ENCODE measurements around the gene OSBPL5. TPM values are rescaled to one million over a fixed set of nuclear protein-coding genes. Genes with fewer than 3 reads are reported as not detected.

OSBPL5 gene
- total RNA-seq, 1 donor, result 12.2 TPM

DNA sequence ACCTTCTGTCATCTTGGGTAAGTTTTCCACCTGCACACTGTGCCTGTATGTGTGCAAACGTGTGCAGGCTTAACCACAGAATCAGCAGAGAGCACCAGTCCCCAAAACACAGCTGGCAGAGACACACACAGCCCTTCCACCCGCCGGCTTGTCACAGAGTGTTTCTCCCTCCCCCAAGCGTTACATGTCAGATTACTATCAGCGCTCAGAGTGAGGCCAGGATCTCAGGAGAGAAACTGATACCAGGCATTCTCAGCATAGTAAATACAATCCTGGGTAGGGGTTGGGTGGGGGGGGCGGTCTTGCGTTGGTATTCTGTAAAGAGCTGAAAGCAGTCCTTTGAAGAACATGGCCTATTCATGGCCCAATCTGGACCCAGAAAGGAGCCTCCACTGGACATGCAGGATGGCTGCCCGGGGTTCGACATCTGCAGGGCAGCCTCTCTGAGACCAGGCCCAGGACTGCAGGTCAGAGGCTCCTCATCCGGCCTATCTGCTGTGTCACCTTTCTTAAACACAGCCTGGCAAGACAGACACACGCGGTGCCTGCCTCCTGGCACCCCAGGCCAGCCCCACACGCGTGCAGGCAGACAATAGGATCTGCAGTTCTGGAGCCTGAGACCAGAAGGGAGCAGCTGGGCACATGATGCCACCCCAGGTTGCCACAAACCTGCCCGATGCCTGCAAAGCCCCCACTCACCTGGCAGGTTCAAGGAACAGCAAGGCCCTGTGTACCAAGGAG is 1.7 kb downstream of the OSBPL5 start:
- Histone ChIP-seq H3K27me3 (ENCODE audit: insufficient read depth, low read length) (no peaks in the 10 kb centered on the region), H3K4me3 (ENCODE audit: low read length) (peak overlapping the region; percentile 55), H3K9me3 (ENCODE audit: low read depth, low read length) (no peaks in the 10 kb centered on the region), H3K4me1 (ENCODE audit: insufficient read depth, low read length) (peaks cover 60% of the 10 kb centered on the region)

DNA sequence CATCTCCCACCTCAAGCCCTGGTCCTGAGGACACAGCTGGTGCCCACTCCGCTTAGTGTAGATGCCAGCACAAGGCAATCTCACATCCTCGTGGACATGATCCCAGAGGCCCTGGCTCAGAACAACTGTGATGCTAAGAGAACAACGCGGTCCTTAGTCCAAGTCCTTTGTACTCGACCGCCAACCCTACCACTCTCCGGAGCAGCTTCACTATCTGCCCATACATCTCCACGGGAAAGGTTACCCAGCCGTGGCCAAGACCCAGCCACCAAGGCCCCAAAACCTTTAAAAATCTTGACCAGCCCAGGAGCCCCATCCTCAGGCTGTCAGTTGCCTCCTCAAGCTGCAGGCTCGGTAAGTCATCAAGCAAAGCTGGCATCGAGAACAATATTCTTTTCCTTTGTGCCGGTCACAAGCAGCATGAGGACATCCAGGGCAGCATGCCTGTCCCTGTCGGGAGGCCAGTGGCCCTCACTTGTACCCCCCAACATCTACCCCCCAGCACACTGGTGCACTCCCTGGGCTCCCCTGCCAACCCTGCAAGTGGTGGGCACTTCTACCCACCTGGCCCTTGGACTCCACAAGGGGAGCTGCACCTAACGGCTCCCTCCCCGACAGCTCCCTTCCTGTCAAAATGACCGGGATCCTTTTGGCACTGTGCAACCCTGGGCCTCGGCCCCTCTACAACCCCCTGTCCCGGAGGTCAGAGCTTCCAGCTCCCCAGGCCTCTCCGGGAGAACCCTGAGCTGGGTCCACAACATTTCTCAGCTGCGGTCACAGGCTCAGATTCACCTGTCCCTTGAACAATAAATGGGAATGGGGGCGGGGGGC is 2.5 kb downstream of the OSBPL5 start:
- Histone ChIP-seq H3K27me3 (ENCODE audit: insufficient read depth, low read length) (no peaks in the 10 kb centered on the region), H3K4me3 (ENCODE audit: low read length) (no peak overlapping the region), H3K4me1 (ENCODE audit: insufficient read depth, low read length) (peaks cover 68% of the 10 kb centered on the region), H3K9me3 (ENCODE audit: low read depth, low read length) (no peaks in the 10 kb centered on the region)

DNA sequence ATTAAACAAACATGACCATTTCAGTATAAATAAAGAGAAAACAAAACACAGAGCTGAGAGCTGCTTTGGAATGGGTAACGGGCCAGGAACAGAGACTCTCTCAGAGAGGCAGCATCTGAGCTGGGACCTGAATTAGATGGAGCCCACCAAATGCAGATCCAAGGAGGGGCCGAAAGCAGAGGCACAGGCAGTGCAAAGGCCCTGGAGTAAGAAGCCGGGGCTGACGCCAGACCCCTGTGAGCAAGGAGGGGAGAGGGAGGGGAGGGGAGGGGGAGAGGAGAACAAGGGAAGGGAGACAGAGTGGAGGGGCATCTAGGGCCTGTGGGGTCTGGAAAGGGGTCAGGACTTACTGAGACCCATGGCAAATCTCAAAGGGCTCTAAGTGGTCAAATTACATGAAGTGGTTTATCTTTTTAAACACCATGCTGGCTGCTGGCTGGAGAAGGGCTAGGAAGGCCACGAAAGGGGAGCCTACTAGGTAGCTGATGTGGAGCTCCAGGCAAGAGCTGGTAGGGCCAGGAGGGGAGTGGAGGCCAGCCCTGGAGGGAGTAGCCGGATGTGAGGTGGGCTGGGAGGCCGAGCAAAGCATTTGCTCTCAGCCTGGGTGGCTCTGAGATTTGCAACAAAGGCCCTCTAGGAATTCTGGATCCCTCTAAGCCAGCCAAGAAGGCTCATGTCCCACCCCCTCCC is 3.2 kb downstream of the OSBPL5 start:
- Histone ChIP-seq H3K4me3 (ENCODE audit: low read length) (no peak overlapping the region), H3K4me1 (ENCODE audit: insufficient read depth, low read length) (peaks cover 76% of the 10 kb centered on the region), H3K9me3 (ENCODE audit: low read depth, low read length) (no peaks in the 10 kb centered on the region), H3K27me3 (ENCODE audit: insufficient read depth, low read length) (no peaks in the 10 kb centered on the region)

DNA sequence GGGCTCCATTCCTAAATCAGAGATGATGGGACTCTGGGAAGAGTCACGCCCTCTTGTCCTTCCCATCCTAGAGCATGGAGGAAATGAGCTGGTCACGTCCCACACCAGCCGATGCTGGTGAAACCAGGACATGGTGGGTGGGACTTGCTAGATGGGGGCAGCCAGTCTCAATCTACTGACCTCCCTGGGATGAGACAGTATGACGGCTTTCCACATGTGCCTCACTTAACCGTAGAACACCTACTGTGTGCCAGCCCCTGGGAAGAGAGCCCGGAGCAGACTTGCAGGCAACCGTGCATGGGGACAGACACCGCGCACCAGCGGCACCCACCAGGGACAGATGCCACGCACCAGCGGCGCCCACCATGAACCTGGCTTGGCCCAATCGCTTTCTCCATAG is 3.8 kb downstream of the OSBPL5 start:
- H3K27me3 ChIP-seq (ENCODE audit: insufficient read depth, low read length), result no peaks in the 10 kb centered on the region
- H3K9me3 ChIP-seq (ENCODE audit: low read depth, low read length), result no peaks in the 10 kb centered on the region
- peaks cover 81% of the 10 kb centered on the region for H3K4me1 ChIP-seq (ENCODE audit: insufficient read depth, low read length)
- H3K4me3 ChIP-seq (ENCODE audit: low read length), result no peak overlapping the region

DNA sequence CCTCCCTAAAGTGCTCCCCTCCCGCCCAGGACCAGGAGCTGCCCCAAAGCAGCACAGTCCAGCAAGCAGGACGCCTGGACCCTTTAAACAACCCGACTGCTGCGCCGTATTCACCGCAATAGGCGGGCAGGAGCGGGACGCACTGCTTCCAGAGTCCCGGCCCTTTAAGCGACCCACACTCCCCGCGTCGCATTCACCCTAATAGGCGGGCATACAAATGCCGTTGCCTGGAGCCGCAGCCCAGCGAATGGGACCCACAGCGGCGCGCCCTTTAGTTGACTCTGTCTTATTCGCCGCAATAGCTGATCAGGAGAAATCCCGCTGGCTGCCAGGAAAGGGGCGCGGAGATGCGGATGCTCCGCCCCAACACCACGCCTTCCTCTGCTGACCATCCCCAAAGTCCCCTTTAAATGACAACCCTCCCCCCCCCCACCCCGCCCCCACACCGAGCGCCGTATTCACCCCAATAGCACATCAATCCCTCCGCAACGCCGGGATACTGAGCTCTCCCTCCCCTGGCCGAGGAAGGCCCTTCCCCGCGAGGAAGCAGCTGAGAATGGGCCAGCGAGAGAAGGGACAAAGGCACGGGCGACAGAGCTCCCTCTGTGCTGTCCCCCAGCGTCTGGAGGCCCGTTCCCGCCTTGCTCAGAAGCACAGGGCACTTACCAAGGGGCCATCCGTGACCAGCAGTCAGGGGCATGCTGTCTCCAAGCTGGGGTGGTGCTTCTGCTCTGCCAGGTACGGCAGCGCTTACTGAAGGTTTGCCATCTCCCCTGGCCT is 4.7 kb downstream of the OSBPL5 start:
- Histone ChIP-seq H3K9me3 (ENCODE audit: low read depth, low read length) (no peaks in the 10 kb centered on the region), H3K4me3 (ENCODE audit: low read length) (no peak overlapping the region), H3K27me3 (ENCODE audit: insufficient read depth, low read length) (no peaks in the 10 kb centered on the region), H3K4me1 (ENCODE audit: insufficient read depth, low read length) (peaks cover 85% of the 10 kb centered on the region)

DNA sequence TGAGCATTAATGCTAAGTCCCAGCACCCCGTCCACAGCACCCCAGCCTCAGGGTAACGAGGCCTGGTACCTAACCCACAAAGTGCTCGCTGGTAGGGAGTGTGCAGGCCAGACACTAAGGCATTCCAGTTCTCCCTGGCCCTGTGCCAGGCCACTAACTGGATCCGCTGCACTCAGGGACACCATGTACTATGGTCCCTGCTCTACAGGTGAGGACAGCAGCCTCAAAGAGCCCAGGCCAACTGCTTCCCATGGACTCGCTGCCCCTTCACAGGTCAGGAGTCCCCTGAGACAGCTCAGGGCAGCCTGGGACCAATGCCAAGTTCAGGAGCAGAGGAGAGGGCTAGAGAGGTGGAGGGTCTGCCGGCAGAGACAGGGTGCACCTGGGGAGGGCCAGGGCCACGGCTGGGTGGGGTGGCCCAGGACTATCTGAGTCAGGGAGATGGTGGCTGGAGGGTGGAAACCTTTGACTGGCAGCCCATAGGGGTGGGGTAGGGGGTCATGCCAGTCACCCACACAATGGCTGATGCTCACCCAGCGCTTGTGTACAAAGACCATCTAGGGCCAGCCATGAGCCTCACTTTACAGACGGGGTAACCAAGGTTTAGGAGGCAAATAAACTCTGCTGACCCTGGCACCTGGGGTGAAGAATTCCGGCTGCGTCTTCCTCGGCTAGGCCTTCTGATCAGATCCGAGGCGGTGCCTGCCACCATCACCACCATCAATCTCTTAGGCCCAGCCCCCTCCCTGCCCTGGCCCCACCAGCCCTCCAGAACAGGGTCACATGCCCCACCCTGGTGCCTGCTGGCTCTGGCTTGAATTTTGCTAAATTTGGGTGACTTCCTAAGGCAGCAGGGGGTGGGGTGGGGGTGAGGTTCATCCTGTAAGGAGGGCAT is 5.6 kb downstream of the OSBPL5 start:
- H3K9me3 ChIP-seq (ENCODE audit: low read depth, low read length), result no peaks in the 10 kb centered on the region
- H3K27me3 ChIP-seq (ENCODE audit: insufficient read depth, low read length), result no peaks in the 10 kb centered on the region
- no peak overlapping the region for H3K4me3 ChIP-seq (ENCODE audit: low read length)
- peaks cover 88% of the 10 kb centered on the region for H3K4me1 ChIP-seq (ENCODE audit: insufficient read depth, low read length)

DNA sequence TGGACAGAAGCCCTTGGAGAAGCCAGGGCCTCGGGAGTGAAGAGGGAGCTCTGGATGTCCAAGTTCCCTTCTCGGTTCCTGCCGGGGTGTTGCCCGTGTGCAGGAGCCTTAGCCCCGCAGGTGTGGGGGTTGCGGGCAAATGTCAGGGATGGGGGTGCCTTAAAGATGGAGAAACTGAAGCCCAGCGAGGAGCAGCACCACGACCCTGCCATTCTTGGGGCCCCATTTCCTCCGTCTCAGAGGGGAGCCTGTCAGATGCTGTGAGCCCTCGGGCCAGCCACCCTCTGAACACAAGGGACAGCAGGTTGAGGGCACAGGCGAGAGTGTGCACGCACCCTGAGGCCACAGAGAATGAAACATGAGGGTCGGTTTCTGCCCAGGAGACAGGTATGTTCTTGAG is 6.3 kb downstream of the OSBPL5 start:
- H3K4me3 ChIP-seq (ENCODE audit: low read length), result no peak overlapping the region
- peaks cover 88% of the 10 kb centered on the region for H3K4me1 ChIP-seq (ENCODE audit: insufficient read depth, low read length)
- no peaks in the 10 kb centered on the region for H3K9me3 ChIP-seq (ENCODE audit: low read depth, low read length)
- no peaks in the 10 kb centered on the region for H3K27me3 ChIP-seq (ENCODE audit: insufficient read depth, low read length)

DNA sequence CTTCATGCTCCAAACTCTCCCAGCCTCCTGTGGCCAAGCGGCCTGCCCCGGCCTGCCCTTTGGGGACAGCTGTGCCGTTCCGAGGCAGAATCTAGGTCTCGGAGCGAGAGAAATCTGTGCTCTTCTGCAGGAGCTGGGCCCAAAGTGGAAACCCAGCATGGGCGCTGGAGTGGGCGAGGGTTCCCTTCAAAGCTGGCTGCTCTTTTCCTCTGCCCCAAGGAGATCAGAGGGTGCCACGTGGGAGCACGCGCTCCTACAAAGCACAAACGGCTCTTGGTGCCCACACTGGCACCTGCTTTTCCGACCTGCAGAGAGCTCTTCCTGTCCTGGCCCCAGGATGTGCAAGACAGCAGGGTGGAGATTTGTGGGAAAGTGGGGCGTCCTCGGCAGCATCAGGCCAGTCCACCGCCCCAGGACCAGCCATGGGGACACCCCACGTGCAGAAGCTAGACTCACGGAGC is 6.9 kb downstream of the OSBPL5 start:
- Histone ChIP-seq H3K4me3 (ENCODE audit: low read length) (no peak overlapping the region), H3K4me1 (ENCODE audit: insufficient read depth, low read length) (peaks cover 92% of the 10 kb centered on the region), H3K27me3 (ENCODE audit: insufficient read depth, low read length) (no peaks in the 10 kb centered on the region), H3K9me3 (ENCODE audit: low read depth, low read length) (no peaks in the 10 kb centered on the region)

DNA sequence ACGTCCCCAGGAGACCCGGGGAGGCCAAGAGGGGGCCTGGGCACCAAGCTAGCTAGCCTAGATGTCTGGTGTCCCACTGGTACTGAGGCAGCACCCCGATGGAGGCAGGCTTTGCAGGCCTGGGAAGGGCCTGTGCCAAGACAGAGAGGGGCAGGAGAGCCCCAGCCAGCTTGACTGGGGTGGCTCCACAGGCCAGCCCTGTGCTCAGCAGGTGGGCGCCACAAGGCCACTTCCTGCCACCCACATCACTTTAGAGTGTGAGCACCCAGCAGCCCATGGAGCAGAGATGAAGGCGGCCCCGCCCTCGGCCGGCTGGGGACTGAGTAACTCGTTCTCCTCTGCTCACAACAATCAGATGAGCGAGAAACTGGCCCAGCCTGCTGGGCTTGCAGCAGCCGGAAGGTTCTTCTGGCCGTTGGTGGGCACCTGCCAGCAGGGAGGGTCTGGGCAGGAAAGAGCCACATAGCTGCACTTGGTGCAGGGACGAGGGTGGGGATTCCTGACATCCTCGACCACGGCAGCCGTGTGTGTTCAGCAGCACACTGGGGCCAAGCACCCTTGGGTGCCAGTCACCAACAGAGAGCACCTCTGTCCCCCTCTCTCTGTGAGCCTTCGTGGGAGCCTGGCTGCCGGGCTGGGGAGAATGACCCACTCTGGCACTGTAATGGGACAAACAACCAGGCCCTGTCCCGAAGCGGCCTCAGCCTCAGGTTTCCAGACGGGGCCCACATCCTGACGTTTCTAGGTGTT is 7.6 kb downstream of the OSBPL5 start:
- H3K4me3 ChIP-seq (ENCODE audit: low read length), result no peak overlapping the region

DNA sequence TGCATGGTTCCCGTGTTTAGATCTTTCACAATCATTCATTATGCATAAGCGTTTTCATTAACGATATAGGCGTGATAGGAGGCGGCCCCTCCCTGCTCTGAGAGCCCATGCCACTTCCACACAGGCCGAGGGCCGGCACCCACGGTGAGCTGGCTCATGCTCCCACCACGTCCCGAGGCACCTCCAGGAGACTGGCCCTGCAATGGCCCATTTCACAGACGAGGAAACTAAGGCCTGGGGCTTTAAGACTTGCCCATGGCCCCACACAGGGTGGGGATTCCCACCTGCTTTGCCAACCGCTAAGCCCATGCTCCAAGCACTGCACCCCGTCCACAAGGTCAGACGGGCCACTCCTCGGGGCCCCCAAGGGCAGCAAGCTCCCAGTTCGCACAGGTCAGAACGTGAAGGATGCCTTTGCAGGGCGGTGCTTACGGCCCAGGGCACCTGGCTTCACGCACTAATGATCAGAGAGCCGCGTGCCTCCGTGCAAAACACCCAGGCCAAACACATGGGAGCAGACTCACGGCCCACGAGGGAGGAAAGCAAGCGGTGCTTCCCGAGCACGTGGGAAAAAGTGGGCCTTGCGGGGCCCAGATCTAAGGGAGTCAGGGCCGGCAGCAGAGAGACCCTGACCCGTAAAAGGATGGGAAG is 8.3 kb downstream of the OSBPL5 start:
- Histone ChIP-seq H3K4me3 (ENCODE audit: low read length) (no peak overlapping the region), H3K27me3 (ENCODE audit: insufficient read depth, low read length) (no peaks in the 10 kb centered on the region), H3K4me1 (ENCODE audit: insufficient read depth, low read length) (peaks cover 83% of the 10 kb centered on the region), H3K9me3 (ENCODE audit: low read depth, low read length) (no peaks in the 10 kb centered on the region)

More for the DNA sequence above, 7.6 kb downstream of the OSBPL5 start:
- Histone ChIP-seq H3K4me1 (ENCODE audit: insufficient read depth, low read length) (peaks cover 90% of the 10 kb centered on the region), H3K9me3 (ENCODE audit: low read depth, low read length) (no peaks in the 10 kb centered on the region), H3K27me3 (ENCODE audit: insufficient read depth, low read length) (no peaks in the 10 kb centered on the region)

DNA sequence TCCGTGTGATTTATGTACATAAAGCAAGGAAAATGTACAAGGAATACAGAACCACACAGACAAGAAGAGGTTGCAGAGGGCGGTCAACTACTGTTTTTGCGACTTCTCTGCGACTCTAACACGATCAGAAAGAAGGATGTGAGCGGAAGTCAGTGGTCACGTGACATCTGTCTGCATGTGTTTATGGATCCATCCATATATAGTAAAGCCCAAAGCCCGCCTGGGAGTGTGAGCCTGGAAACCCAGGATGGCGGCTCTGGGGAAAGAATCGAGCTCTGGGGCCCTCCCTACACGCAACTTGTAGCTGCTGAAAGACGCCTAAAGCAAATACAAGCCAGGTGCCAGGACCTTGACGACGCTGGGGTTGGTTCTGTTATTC is 8.8 kb downstream of the OSBPL5 start:
- peaks cover 79% of the 10 kb centered on the region for H3K4me1 ChIP-seq (ENCODE audit: insufficient read depth, low read length)
- no peak overlapping the region for H3K4me3 ChIP-seq (ENCODE audit: low read length)
- no peaks in the 10 kb centered on the region for H3K27me3 ChIP-seq (ENCODE audit: insufficient read depth, low read length)
- H3K9me3 ChIP-seq (ENCODE audit: low read depth, low read length), result no peaks in the 10 kb centered on the region

DNA sequence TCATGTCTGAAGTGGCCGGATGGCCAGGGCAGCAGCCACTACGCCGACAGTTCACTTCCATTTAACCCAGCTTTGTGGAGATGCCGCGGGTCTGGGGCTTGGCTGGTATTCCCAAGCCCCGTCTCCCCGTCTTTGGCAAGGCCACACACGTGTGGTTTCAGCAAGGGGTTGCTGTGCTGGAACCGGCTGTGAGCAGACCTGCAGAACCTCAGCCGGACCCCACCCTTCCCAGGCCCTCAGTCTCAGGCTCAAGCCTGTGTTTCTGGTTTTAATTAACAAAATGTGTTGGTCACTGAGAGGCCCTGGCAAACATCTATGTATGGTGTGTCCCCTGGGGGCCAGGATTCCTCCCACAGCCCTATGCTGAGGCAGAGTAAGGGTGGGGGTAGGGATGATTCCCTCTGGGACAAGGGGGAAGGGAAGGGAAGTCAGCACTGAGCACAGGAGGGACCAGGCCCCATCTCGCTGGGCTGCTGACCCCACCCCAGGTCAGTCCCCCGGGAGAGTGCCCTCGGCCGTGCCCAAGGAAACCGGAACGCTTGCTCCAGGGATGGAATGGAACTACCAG is 9.3 kb downstream of the OSBPL5 start:
- no peaks in the 10 kb centered on the region for H3K9me3 ChIP-seq (ENCODE audit: low read depth, low read length)
- peaks cover 74% of the 10 kb centered on the region for H3K4me1 ChIP-seq (ENCODE audit: insufficient read depth, low read length)
- no peak overlapping the region for H3K4me3 ChIP-seq (ENCODE audit: low read length)
- no peaks in the 10 kb centered on the region for H3K27me3 ChIP-seq (ENCODE audit: insufficient read depth, low read length)

DNA sequence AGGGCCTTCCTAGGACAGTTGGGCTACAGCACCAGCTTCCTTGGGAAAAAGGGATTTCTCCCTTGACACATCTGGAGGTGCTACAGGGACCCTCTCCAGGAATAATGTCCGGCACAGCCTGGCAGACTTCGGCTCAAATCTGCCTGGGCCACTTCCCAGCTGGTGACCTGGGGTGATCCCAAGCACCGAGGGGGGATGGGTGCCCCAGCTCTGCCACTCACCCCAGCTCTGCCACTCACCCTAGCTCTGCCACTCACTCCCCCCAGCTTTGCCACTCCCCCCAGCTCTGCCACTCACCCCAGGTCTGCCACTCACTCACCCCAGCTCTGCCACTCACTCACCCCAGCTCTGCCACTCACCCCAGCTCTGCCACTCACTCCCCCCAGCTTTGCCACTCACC is 9.9 kb downstream of the OSBPL5 start:
- Histone ChIP-seq H3K9me3 (ENCODE audit: low read depth, low read length) (no peaks in the 10 kb centered on the region), H3K27me3 (ENCODE audit: insufficient read depth, low read length) (no peaks in the 10 kb centered on the region), H3K4me1 (ENCODE audit: insufficient read depth, low read length) (peaks cover 70% of the 10 kb centered on the region), H3K4me3 (ENCODE audit: low read length) (no peak overlapping the region)
